K562 (cell line): ENCODE measurements around the gene ATP1A2. TPM values are rescaled to one million over a fixed set of nuclear protein-coding genes. Genes with fewer than 3 reads are reported as not detected.

Experiments used
- ATAC-seq: fragments of 200-7000 bp; cut with Tn5 transposase; 3 replicates; pipeline ENCODE4 v1.9.1; 2020; ENCODE audit warnings: moderate library complexity
- BruUV-seq: library from RNA; stranded (reverse); fragments of 400-500 nt; replicated peaks from 2 replicates; lab custom pipeline; 2021; lab: Mats Ljungman, UMichigan
- CTCF ChIA-PET: fragments of 300-600 bp; formaldehyde crosslinking; extraction: SDS; loops from one replicate; lab custom pipeline; 2021; ENCODE audit warnings: low intra/inter-chr PET ratio; lab: Yijun Ruan, JAX
- POLR2A ChIA-PET: fragments of 300-600, 350-650 bp; sonication (Branson Sonifier 250); formaldehyde crosslinking; extraction: SDS; loops from one replicate; lab custom pipeline; 2021; ENCODE audit warnings: antibody characterized with exemption, inconsistent platforms; lab: Yijun Ruan, JAX
- DNase-seq, 4 experiments: peaks; one replicate each; pipeline versions ENCODE4 v3.0.0 to v3.0.0-alpha.2; 2011 to 2018; ENCODE audit warnings: low spot score in 3 of 4, mixed read lengths in 3 of 4; ENCODE audit errors: extremely low read depth in 1 of 4
- FAIRE-seq: peaks from 2 replicates; lab custom pipeline; 2011; peaks lifted over from hg19 to GRCh38; lab: Jason Lieb, UNC
- H2AFZ ChIP-seq: 2 replicates; pipeline ENCODE4 v1.6.0; 2011; ENCODE audit warnings: low read depth, low read length, control low read depth, inconsistent platforms
- H3K27ac ChIP-seq: fragments of 200-600 bp; 3 replicates; pipeline ENCODE4 v1.8.0; 2011; ENCODE audit warnings: low read depth, mild to moderate bottlenecking, control low read depth, inconsistent platforms, low read length, moderate library complexity, mixed read lengths; ENCODE audit errors: extremely low read depth
- H3K27me3 ChIP-seq, 2 experiments: fragments of 300-600 bp in 1 of 2; 2 replicates in 1 of 2; 3 replicates in 1 of 2; pipeline versions ENCODE4 v1.6.0 to v1.8.0; 2011; ENCODE audit warnings: inconsistent platforms in 2 of 2, low read length in 2 of 2, mild to moderate bottlenecking in 1 of 2, mixed read lengths in 1 of 2, moderate library complexity in 1 of 2; ENCODE audit not compliant: control insufficient read depth in 2 of 2, insufficient read depth in 2 of 2
- H3K36me3 ChIP-seq: fragments of 300-600 bp; 3 replicates; pipeline ENCODE4 v1.8.0; 2011; ENCODE audit warnings: mild to moderate bottlenecking, low read length, inconsistent platforms; ENCODE audit not compliant: control insufficient read depth, insufficient read depth
- H3K4me1 ChIP-seq, 2 experiments: fragments of 200-600 bp in 1 of 2; replicated peaks in 1 of 2; 2 replicates in 1 of 2; 3 replicates in 1 of 2; pipeline versions ENCODE4 v1.5.1 to v1.8.0; 2011; ENCODE audit warnings: inconsistent platforms in 2 of 2, low read length in 2 of 2, mild to moderate bottlenecking in 1 of 2, mixed read lengths in 1 of 2, moderate library complexity in 1 of 2; ENCODE audit not compliant: control insufficient read depth in 2 of 2, insufficient read depth in 2 of 2
- H3K4me2 ChIP-seq: 2 replicates; pipeline ENCODE4 v1.6.1; 2011; ENCODE audit warnings: low read length, control low read depth, inconsistent platforms, mixed read lengths; ENCODE audit not compliant: insufficient read depth
- H3K4me3 ChIP-seq: fragments of 200-600 bp; sonication (generic), shearing (Covaris generic); 2 replicates; pipeline ENCODE4 v1.5.1; 2016; ENCODE audit warnings: control low read depth, inconsistent platforms
- H3K79me2 ChIP-seq: fragments of 200-600 bp; 3 replicates; pipeline ENCODE4 v1.8.0; 2011; ENCODE audit warnings: low read length, inconsistent platforms; ENCODE audit not compliant: control insufficient read depth, insufficient read depth
- H3K9ac ChIP-seq, 2 experiments: 2 replicates each; pipeline versions ENCODE4 v1.6.0 to v1.6.1; 2011; ENCODE audit warnings: low read depth in 2 of 2, low read length in 2 of 2, control low read depth in 1 of 2, inconsistent platforms in 1 of 2, mild to moderate bottlenecking in 1 of 2, mixed read lengths in 1 of 2; ENCODE audit not compliant: insufficient read depth in 1 of 2
- H3K9me1 ChIP-seq: one replicate; pipeline ENCODE4 v1.6.0; 2011; ENCODE audit warnings: inconsistent platforms, mild to moderate bottlenecking, low read length, moderate library complexity; ENCODE audit not compliant: control insufficient read depth, insufficient read depth
- H3K9me3 ChIP-seq: replicated peaks from 2 replicates; pipeline ENCODE4 v1.5.1; 2011; ENCODE audit warnings: low read depth, low read length, inconsistent platforms; ENCODE audit not compliant: control insufficient read depth, insufficient read depth
- H4K20me1 ChIP-seq: replicated peaks from 2 replicates; pipeline ENCODE4 v1.6.1; 2011; ENCODE audit warnings: low read length, inconsistent platforms, mixed read lengths; ENCODE audit not compliant: control insufficient read depth, insufficient read depth
- CBX8 ChIP-seq: fragments of 200-600 bp; sonication (generic); IDR thresholded peaks from 2 replicates; pipeline ENCODE4 v1.6.1; 2012; ENCODE audit warnings: borderline replicate concordance, mixed run types, low read depth, mild to moderate bottlenecking, moderate library complexity, mixed read lengths, low read length, control low read depth, inconsistent platforms; ENCODE audit not compliant: poor library complexity, severe bottlenecking; ENCODE audit errors: extremely low read depth
- CHD4 ChIP-seq: fragments of 200-600 bp; sonication (generic); IDR thresholded peaks from 3 replicates; pipeline ENCODE4 v1.6.1; 2012; ENCODE audit warnings: low read depth, mild to moderate bottlenecking, mixed read lengths, low read length, inconsistent platforms; ENCODE audit not compliant: insufficient read depth, insufficient replicate concordance, poor library complexity, severe bottlenecking
- CREBBP ChIP-seq: IDR thresholded peaks from one replicate; pipeline ENCODE4 v1.6.1; 2012; ENCODE audit warnings: low read depth, mild to moderate bottlenecking, control low read depth, inconsistent platforms, low read length
- DEAF1 ChIP-seq: fragments of 450-650 bp; formaldehyde crosslinking; IDR thresholded peaks from 2 replicates; pipeline ENCODE4 v1.4.0; 2020; ENCODE audit warnings: mild to moderate bottlenecking, moderate library complexity
- E2F6 ChIP-seq, 2 experiments: IDR thresholded peaks; 2 replicates each; pipeline ENCODE4 v1.6.1; 2011; ENCODE audit warnings: borderline replicate concordance in 1 of 2, control low read depth in 1 of 2, low read depth in 1 of 2, low read length in 1 of 2, mild to moderate bottlenecking in 1 of 2, mixed read lengths in 1 of 2, moderate library complexity in 1 of 2; ENCODE audit not compliant: insufficient read depth in 1 of 2, insufficient read length in 1 of 2, poor library complexity in 1 of 2, severe bottlenecking in 1 of 2; ENCODE audit errors: extremely low read depth in 1 of 2
- GMEB1 ChIP-seq: fragments of 250-450 bp; sonication (Bioruptor Pico); IDR thresholded peaks from 2 replicates; pipeline ENCODE4 v1.4.0; 2020; ENCODE audit warnings: mild to moderate bottlenecking
- GTF2F1 ChIP-seq: IDR thresholded peaks from 2 replicates; pipeline ENCODE4 v1.6.1; 2011; ENCODE audit warnings: low read depth, low read length, improper control_type of control experiment
- KDM2B ChIP-seq: fragments of 250-450 bp; sonication (Bioruptor Pico); IDR thresholded peaks from 2 replicates; pipeline ENCODE4 v1.8.0; 2021; ENCODE audit warnings: mild to moderate bottlenecking, moderate library complexity
- POLR2H ChIP-seq: IDR thresholded peaks from 2 replicates; pipeline ENCODE4 v1.6.1; 2016; ENCODE audit warnings: missing genetic modification characterization, low read depth, mild to moderate bottlenecking, control low read depth, missing compliant biosample characterization, moderate library complexity
- RB1 ChIP-seq: fragments of 450-650 bp; IDR thresholded peaks from 2 replicates; pipeline ENCODE4 v1.6.1; 2017; ENCODE audit warnings: low read depth, mild to moderate bottlenecking
- SIN3B ChIP-seq: fragments of 450-650 bp; IDR thresholded peaks from 2 replicates; pipeline ENCODE4 v1.6.1; 2017; ENCODE audit warnings: low read depth, mild to moderate bottlenecking, moderate library complexity
- SLC30A9 ChIP-seq: fragments of 250-450 bp; sonication (Bioruptor Pico); IDR thresholded peaks from 2 replicates; pipeline ENCODE4 v1.8.0; 2022; ENCODE audit warnings: mild to moderate bottlenecking, moderate library complexity
- SRSF3 ChIP-seq: fragments of 200-400 bp; formaldehyde crosslinking; IDR thresholded peaks from 2 replicates; pipeline ENCODE4 v1.6.1; 2016; ENCODE audit warnings: mild to moderate bottlenecking, low read length, moderate library complexity; ENCODE audit not compliant: insufficient read depth
- ZBTB7A ChIP-seq: IDR thresholded peaks from 2 replicates; pipeline ENCODE4 v1.6.1; 2011; ENCODE audit warnings: low read depth, mild to moderate bottlenecking, low read length, moderate library complexity, borderline replicate concordance; ENCODE audit not compliant: control insufficient read depth
- ZKSCAN3 ChIP-seq: fragments of 250-450 bp; sonication (Bioruptor Pico); IDR thresholded peaks from 2 replicates; pipeline ENCODE4 v1.4.0; 2020
- ZNF263 ChIP-seq: sonication (generic); formaldehyde crosslinking; IDR thresholded peaks from 2 replicates; pipeline ENCODE4 v1.8.0; 2022; ENCODE audit warnings: mild to moderate bottlenecking, missing genetic modification reagents, borderline replicate concordance
- WGBS: fragments of 100-300 bp; shearing (Covaris generic); methylation state at CpG from one replicate; pipeline ENCODE4 v1.1.6; 2016; ENCODE audit warnings: low coverage, mixed read lengths; ENCODE audit not compliant: insufficient coverage; ENCODE audit errors: missing lambda C conversion rate; 5-methylcytosine and 5-hydroxymethylcytosine counted together
- in situ Hi-C: fragments of 300-500 bp; cut with MboI; formaldehyde crosslinking; loops from 4 replicates; pipeline ENCODE4 v1.15.0; 2018; ENCODE audit warnings: inconsistent platforms, mixed read lengths
- intact Hi-C: fragments of 100-400 bp; cut with micrococcal nuclease; formaldehyde crosslinking; loops from 2 replicates; pipeline ENCODE4 v1.14.2; 2022
- polyA plus RNA-seq, 8 experiments: library from polyadenylated mRNA; depleted of rRNA in 4 of 8; stranded (reverse) in 5 of 8; unstranded in 3 of 8; fragments of >200 nt; fragmentation: Nextera tagmentation in 2 of 8; fragmentation: Illumina TruSeq in 1 of 8; extraction: Ambion mirVana in 2 of 8; extraction: Trizol in 1 of 8; gene quantifications; 2 replicates each; pipeline versions ENCODE4 v1.2.1 to v1.2.3, GENCODE V29; 2011 to 2014; ENCODE audit warnings: inconsistent platforms in 1 of 8, missing spikeins in 1 of 8
- total RNA-seq, 7 experiments: library from RNA; depleted of rRNA in 6 of 7; stranded (reverse); fragments of >200 nt in 6 of 7; fragmentation: Illumina TruSeq in 2 of 7; extraction: Trizol in 2 of 7; gene quantifications; 2 replicates each; pipeline versions ENCODE4 v1.2.1 to v1.2.3, GENCODE V29; 2011 to 2021; ENCODE audit warnings: low replicate concordance in 1 of 7

Gene ATP1A2
- total and polyA plus RNA-seq, 9 of the 15 experiments (the other 6 are each of a cell fraction or from before 2014, with no cell fraction given) = 0.04 to 0.11 (median 0.09) TPM; not detected in 6

GRCh38 chr1:160163615-160164014 is 48.1 kb downstream of the ATP1A2 start:
- no peak overlapping the region for H3K4me2 ChIP-seq
- H3K4me1 ChIP-seq = peaks cover 0 to 9% of the 10 kb centered on the region in 2 experiments; a peak in 3 of 5 replicates
- 33% methylated on average over 1 of the region's 1 CpG for WGBS
- H4K20me1 ChIP-seq = no peaks in the 10 kb centered on the region
- ChIA-PET CTCF (interaction anchor here (0.8 to 1.0 kb wide), 2 partner anchors 63 to 213 kb away, joined by 3 to 4 read pairs; no protein-coding TSS in a partner anchor), POLR2A (no interaction called here)
- no peaks in the 10 kb centered on the region for H3K79me2 ChIP-seq
- no TSS peak for BruUV-seq
- no peaks in the 10 kb centered on the region for H3K36me3 ChIP-seq
- no peak overlapping the region for H3K4me3 ChIP-seq
- H3K27ac ChIP-seq = no peak overlapping the region
- no peaks in the 10 kb centered on the region for H3K9me3 ChIP-seq
- peaks cover 15 to 45% of the 10 kb centered on the region in 2 experiments for H3K27me3 ChIP-seq
- FAIRE-seq (peak; percentile 74), DNase-seq (peak in 1 of 4 experiments; percentile 37), ATAC-seq (peak; percentile 85)
- in situ Hi-C loops = no loop called here
- no peak overlapping the region for H2AFZ ChIP-seq
- no peaks in the 10 kb centered on the region for H3K9me1 ChIP-seq
- no peak overlapping the region for H3K9ac ChIP-seq
- intact Hi-C loops = loop anchor here (1.0 to 5.0 kb wide), 4 partner anchors 62 to 213 kb away; no protein-coding TSS in a partner anchor
- TF ChIP-seq CREBBP (no peak), ZBTB7A (no peak), ZNF263 (CRISPR knock-in tag) (peak; percentile 61), CBX8 (no peak), POLR2H (tag) (no peak), GTF2F1 (no peak), E2F6 (IDR thresholded peaks at IDR 0.05; ENCODE audit: borderline replicate concordance in 1 of 2, extremely low read depth in 1 of 2, insufficient read depth in 1 of 2, insufficient read length in 1 of 2, low read depth in 1 of 2, low read length in 1 of 2, poor library complexity in 1 of 2, severe bottlenecking in 1 of 2) (no peak), GMEB1 (CRISPR knock-in tag) (no peak), SIN3B (no peak), ZKSCAN3 (CRISPR knock-in tag) (no peak), CHD4 (no peak), DEAF1 (CRISPR knock-in tag) (peak; percentile 47; the same call in 1 of the 2 replicates), RB1 (no peak), SRSF3 (no peak), SLC30A9 (no peak), KDM2B (no peak)
